Smooth muscle cell (in vitro differentiated cells): ENCODE data around the gene PCNX2. TPM values are rescaled to one million over a fixed set of nuclear protein-coding genes. Genes with fewer than 3 reads are reported as not detected.

Experiments
- DNase-seq: peaks from one replicate; lab custom pipeline; 2025; ENCODE audit not compliant: unreplicated experiment; lab: John Stamatoyannopoulos, UW
- H2AFZ ChIP-seq: fragments of 200-600 bp; sonication (generic); 2 replicates; pipeline ENCODE4 v1.6.0; 2016; ENCODE audit warnings: antibody characterized with exemption, low read depth, mild to moderate bottlenecking
- H3F3A ChIP-seq: fragments of 200-600 bp; sonication (generic); 2 replicates; pipeline ENCODE4 v1.6.0; 2017; ENCODE audit warnings: antibody characterized with exemption, low read depth
- H3K27ac ChIP-seq: fragments of 200-600 bp; sonication (generic); 2 replicates; pipeline ENCODE4 v1.5.1; 2016; ENCODE audit warnings: low read depth, mild to moderate bottlenecking
- H3K27me3 ChIP-seq: fragments of 200-600 bp; sonication (generic); 2 replicates; pipeline ENCODE4 v1.6.1; 2016; ENCODE audit warnings: low read depth, mild to moderate bottlenecking
- H3K36me3 ChIP-seq: fragments of 200-600 bp; sonication (generic); 2 replicates; pipeline ENCODE4 v1.5.1; 2016; ENCODE audit warnings: low read depth
- H3K4me1 ChIP-seq: fragments of 200-600 bp; sonication (generic); 2 replicates; pipeline ENCODE4 v1.5.1; 2016; ENCODE audit warnings: low read depth
- H3K4me2 ChIP-seq: fragments of 200-600 bp; sonication (generic); 2 replicates; pipeline ENCODE4 v1.6.0; 2016; ENCODE audit warnings: mild to moderate bottlenecking
- H3K4me3 ChIP-seq: fragments of 200-600 bp; sonication (generic); 2 replicates; pipeline ENCODE4 v1.5.1; 2016; ENCODE audit warnings: mild to moderate bottlenecking
- H3K79me2 ChIP-seq: fragments of 200-600 bp; sonication (generic); 2 replicates; pipeline ENCODE4 v1.6.0; 2016; ENCODE audit warnings: low read depth, mild to moderate bottlenecking
- H3K9ac ChIP-seq: fragments of 200-600 bp; sonication (generic); 2 replicates; pipeline ENCODE4 v1.6.0; 2016; ENCODE audit warnings: low read depth
- H3K9me3 ChIP-seq: fragments of 200-600 bp; sonication (generic); replicated peaks from 2 replicates; pipeline ENCODE4 v1.5.1; 2016; ENCODE audit warnings: low read depth
- H4K20me1 ChIP-seq: fragments of 200-600 bp; sonication (generic); 2 replicates; pipeline ENCODE4 v1.6.0; 2016; ENCODE audit warnings: low read depth
- WGBS: methylation state at CpG from one replicate; pipeline ENCODE4 v1.1.7; 2016; ENCODE audit warnings: low lambda C conversion rate; 5-methylcytosine and 5-hydroxymethylcytosine counted together
- polyA plus RNA-seq: library from polyadenylated mRNA; unstranded; fragments of >200 nt; fragmentation: Nextera tagmentation; extraction: Ambion mirVana; gene quantifications from 2 replicates; pipeline ENCODE4 v1.2.1, GENCODE V29; 2016
- total RNA-seq: library from RNA; depleted of rRNA; stranded (reverse); fragments of >200 nt; gene quantifications from 2 replicates; pipeline ENCODE4 v1.2.3, GENCODE V29; 2014
- TF ChIP-seq, protein P1 (sequence below): fragments of 200-600 bp; sonication (generic); IDR thresholded peaks from 2 replicates; pipeline ENCODE4 v1.5.1; 2017; ENCODE audit warnings: borderline replicate concordance, mild to moderate bottlenecking, antibody characterized with exemption; ENCODE audit not compliant: insufficient read depth, poor library complexity, severe bottlenecking

PCNX2 gene
- total and polyA plus RNA-seq, 2 experiments from 2014 or later = 4.7 to 18.2 TPM

DNA sequence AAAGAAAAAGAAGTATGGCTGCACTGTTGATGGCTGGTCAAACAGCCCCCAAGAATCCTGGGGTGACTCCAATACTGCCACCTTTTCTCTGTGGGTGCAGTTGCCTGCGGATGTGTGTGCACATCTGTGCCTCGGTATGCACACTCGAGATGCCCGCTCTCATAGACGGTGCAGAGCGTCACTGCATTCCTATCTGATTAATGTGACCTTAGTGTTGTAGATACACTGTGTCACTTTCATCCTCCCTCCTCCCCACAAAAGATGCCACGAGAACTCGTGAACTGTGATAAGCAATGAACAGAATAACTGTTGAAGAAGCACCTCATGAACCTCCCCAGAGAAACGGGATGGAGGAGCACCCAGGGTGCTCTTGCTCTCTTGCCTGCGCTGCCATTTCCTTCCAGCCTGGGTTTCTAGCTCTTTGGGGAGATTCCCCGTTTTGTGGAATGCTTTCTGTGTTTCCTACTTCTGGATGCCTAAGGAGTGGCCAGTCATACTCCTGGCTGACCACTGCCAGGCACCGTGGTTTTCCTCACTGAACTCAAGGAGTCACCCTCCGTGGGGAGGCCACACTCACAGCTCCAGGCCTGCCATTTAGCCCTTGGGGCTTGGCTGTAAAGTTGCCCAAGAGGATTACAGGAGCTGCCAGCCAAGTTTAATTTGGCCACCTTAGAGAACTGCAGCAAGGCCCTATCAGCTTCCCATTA, 313.1 kb downstream of the PCNX2 start:
- no peaks in the 10 kb centered on the region for H3K4me1 ChIP-seq
- H4K20me1 ChIP-seq = no peaks in the 10 kb centered on the region
- H3K27me3 ChIP-seq = no peaks in the 10 kb centered on the region
- no peak overlapping the region for H2AFZ ChIP-seq
- no peak for DNase-seq
- H3K4me3 ChIP-seq = no peak overlapping the region
- no peaks in the 10 kb centered on the region for H3K79me2 ChIP-seq
- H3K27ac ChIP-seq = peak overlapping the region; percentile 38
- TF ChIP-seq, protein P1, sequence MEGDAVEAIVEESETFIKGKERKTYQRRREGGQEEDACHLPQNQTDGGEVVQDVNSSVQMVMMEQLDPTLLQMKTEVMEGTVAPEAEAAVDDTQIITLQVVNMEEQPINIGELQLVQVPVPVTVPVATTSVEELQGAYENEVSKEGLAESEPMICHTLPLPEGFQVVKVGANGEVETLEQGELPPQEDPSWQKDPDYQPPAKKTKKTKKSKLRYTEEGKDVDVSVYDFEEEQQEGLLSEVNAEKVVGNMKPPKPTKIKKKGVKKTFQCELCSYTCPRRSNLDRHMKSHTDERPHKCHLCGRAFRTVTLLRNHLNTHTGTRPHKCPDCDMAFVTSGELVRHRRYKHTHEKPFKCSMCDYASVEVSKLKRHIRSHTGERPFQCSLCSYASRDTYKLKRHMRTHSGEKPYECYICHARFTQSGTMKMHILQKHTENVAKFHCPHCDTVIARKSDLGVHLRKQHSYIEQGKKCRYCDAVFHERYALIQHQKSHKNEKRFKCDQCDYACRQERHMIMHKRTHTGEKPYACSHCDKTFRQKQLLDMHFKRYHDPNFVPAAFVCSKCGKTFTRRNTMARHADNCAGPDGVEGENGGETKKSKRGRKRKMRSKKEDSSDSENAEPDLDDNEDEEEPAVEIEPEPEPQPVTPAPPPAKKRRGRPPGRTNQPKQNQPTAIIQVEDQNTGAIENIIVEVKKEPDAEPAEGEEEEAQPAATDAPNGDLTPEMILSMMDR = no peak
- 68% methylated on average over 13 of the region's 13 CpGs for WGBS
- no peaks in the 10 kb centered on the region for H3K36me3 ChIP-seq
- H3K9ac ChIP-seq = no peak overlapping the region
- no peak overlapping the region for H3K4me2 ChIP-seq
- no peaks in the 10 kb centered on the region for H3F3A ChIP-seq
- no peaks in the 10 kb centered on the region for H3K9me3 ChIP-seq

DNA sequence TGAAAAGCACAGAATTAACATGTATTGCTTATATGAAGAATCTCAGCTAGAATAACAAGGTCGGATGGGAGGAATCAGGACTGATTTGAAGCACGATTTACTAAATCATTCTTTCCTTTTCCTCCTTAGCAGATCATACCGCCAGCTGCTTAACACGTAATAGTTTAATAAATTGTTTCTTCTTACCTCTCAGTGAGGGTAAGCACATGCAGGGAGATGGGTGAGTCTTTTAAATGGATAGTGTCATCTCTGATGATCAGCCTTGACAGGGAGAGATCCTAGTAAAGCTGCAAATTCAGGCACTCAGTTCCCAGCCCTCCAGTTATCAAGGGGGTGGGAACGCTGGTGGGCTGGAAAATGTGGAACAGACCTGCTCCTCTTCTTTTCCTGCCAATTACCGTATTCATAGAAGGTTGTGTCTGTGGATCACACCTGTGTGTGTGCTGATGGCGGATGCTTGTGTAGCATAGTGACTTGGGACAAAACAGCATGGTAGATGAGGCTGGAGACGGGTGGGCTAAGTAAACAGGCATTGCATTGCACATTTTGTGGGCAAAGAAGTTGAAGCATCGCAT, 314.5 kb downstream of the PCNX2 start:
- no peaks in the 10 kb centered on the region for H3K27me3 ChIP-seq
- H2AFZ ChIP-seq = no peak overlapping the region
- H3K9ac ChIP-seq = no peak overlapping the region
- H4K20me1 ChIP-seq = no peaks in the 10 kb centered on the region
- H3K9me3 ChIP-seq = no peaks in the 10 kb centered on the region
- no peak overlapping the region for H3K4me3 ChIP-seq
- H3K4me1 ChIP-seq = no peaks in the 10 kb centered on the region
- H3K79me2 ChIP-seq = no peaks in the 10 kb centered on the region
- no peaks in the 10 kb centered on the region for H3F3A ChIP-seq
- no peak overlapping the region for H3K4me2 ChIP-seq
- no peak overlapping the region for H3K27ac ChIP-seq
- TF ChIP-seq, protein P1 = no peak
- WGBS = 93% methylated on average over 9 of the region's 9 CpGs
- DNase-seq = no peak
- no peaks in the 10 kb centered on the region for H3K36me3 ChIP-seq

DNA sequence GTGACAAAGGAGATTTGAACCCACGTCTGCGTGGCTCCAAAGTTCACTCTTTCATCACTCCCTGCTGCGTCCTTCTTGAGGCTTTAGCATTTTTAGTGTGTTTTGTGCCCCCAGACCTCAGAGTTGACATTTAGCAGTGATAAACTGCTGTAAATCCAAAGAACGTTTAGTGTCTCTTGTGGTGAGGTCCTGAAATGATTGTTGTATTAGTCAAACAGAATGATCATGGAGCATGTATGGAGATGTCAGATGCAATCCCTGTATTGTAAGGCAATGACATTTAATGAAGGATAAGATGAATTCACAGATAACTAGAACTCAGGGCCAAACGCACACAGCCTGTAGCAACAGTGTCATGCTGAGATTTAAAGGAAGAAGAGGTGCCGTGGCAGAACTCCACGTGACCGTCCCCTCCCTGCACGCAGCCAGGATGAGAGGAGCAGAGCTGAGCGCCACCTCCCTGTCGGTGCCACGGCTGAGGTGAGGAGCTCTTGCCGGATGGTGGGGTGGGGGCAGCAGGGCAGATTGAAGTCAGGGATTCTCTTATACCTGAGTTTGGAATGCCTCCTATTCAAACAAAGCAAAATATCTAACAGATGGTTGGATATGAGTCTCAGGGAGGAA, 315.1 kb downstream of the PCNX2 start:
- no peaks in the 10 kb centered on the region for H3K9me3 ChIP-seq
- no peaks in the 10 kb centered on the region for H3K79me2 ChIP-seq
- no peak overlapping the region for H2AFZ ChIP-seq
- peak overlapping the region; percentile 49 for H3K4me2 ChIP-seq
- TF ChIP-seq, protein P1 = no peak
- no peak for DNase-seq
- H3K9ac ChIP-seq = no peak overlapping the region
- H3K4me1 ChIP-seq = no peaks in the 10 kb centered on the region
- 47% methylated on average over 13 of the region's 13 CpGs for WGBS
- no peaks in the 10 kb centered on the region for H4K20me1 ChIP-seq
- no peaks in the 10 kb centered on the region for H3K27me3 ChIP-seq
- H3K36me3 ChIP-seq = no peaks in the 10 kb centered on the region
- no peaks in the 10 kb centered on the region for H3F3A ChIP-seq
- no peak overlapping the region for H3K4me3 ChIP-seq
- H3K27ac ChIP-seq = no peak overlapping the region
